ENCODE data around the gene CCNY.

GRCh38 chr10:35492386-35493195 lies 156.3 kb downstream of the CCNY start:
- TF ChIP-seq, protein P1, sequence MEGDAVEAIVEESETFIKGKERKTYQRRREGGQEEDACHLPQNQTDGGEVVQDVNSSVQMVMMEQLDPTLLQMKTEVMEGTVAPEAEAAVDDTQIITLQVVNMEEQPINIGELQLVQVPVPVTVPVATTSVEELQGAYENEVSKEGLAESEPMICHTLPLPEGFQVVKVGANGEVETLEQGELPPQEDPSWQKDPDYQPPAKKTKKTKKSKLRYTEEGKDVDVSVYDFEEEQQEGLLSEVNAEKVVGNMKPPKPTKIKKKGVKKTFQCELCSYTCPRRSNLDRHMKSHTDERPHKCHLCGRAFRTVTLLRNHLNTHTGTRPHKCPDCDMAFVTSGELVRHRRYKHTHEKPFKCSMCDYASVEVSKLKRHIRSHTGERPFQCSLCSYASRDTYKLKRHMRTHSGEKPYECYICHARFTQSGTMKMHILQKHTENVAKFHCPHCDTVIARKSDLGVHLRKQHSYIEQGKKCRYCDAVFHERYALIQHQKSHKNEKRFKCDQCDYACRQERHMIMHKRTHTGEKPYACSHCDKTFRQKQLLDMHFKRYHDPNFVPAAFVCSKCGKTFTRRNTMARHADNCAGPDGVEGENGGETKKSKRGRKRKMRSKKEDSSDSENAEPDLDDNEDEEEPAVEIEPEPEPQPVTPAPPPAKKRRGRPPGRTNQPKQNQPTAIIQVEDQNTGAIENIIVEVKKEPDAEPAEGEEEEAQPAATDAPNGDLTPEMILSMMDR (conservative IDR thresholded peaks at IDR 0.05; ENCODE audit: low read depth, low read length), result no peak
- TF ChIP-seq USF2 (IDR thresholded peaks at IDR 0.05; ENCODE audit: low read depth, low read length), result no peak
- no peak for TF ChIP-seq RAD21 (IDR thresholded peaks at IDR 0.05; ENCODE audit: low read length)
- TF ChIP-seq POLR2A (IDR thresholded peaks at IDR 0.05; ENCODE audit: low read depth, low read length), result no peak
- no peak for TF ChIP-seq FOS (IDR thresholded peaks at IDR 0.05; ENCODE audit: low read depth, low read length)
- no peak for TF ChIP-seq NFE2L2 (IDR thresholded peaks at IDR 0.05; ENCODE audit: low read depth, low read length)
- no peak for TF ChIP-seq CHD1 (IDR thresholded peaks at IDR 0.05; ENCODE audit: low read depth, low read length)
- TF ChIP-seq CEBPB (IDR thresholded peaks at IDR 0.05; ENCODE audit: low read depth, low read length), result no peak
- no peak for TF ChIP-seq RCOR1 (IDR thresholded peaks at IDR 0.05; ENCODE audit: insufficient replicate concordance, low read length)
- no peak for TF ChIP-seq RFX5 (IDR thresholded peaks at IDR 0.05; ENCODE audit: low read depth, low read length)
- no peak for TF ChIP-seq SMC3 (IDR thresholded peaks at IDR 0.05; ENCODE audit: low read depth, low read length)
- TF ChIP-seq MXI1 (IDR thresholded peaks at IDR 0.05; ENCODE audit: borderline replicate concordance, low read depth, low read length), result no peak
- no peak for TF ChIP-seq ELK1 (IDR thresholded peaks at IDR 0.05; ENCODE audit: borderline replicate concordance, low read depth, low read length)
